H1 (cell line): Measurements from ENCODE around the gene GPANK1. TPM values are rescaled to one million over a fixed set of nuclear protein-coding genes. Genes with fewer than 3 reads are reported as not detected.
A peak's percentile ranks its signal among the peaks of the same experiment; 100 is the strongest.

Experiments
- CTCF ChIA-PET: fragments of 300-600 bp; sonication (Branson Sonifier 250); formaldehyde crosslinking; loops from one replicate; lab custom pipeline; 2021; ENCODE audit not compliant: partially characterized antibody; lab: Charles Lee
- POLR2A ChIA-PET: fragments of 300-600 bp; sonication (Branson Sonifier 250); formaldehyde crosslinking; loops from one replicate; lab custom pipeline; 2021; ENCODE audit warnings: inconsistent platforms; ENCODE audit not compliant: partially characterized antibody; lab: Charles Lee
- DNase-seq, 2 experiments: peaks; one replicate each; pipeline versions ENCODE4 v3.0.0 to v3.0.0-alpha.2; 2010 to 2022; ENCODE audit warnings: low spot score in 2 of 2, low read depth in 1 of 2, mixed read lengths in 1 of 2
- FAIRE-seq: peaks from 2 replicates; lab custom pipeline; 2011; peaks lifted over from hg19 to GRCh38; lab: Jason Lieb, UNC
- H2AFZ ChIP-seq: 2 replicates; pipeline ENCODE4 v1.8.1; 2012; ENCODE audit warnings: low read length, inconsistent platforms
- H2AK5ac ChIP-seq: 2 replicates; pipeline ENCODE4 v1.6.1; 2013; ENCODE audit warnings: low read depth, low read length
- H2BK120ac ChIP-seq: replicated peaks from 2 replicates; pipeline ENCODE3; 2013; ENCODE audit warnings: low read depth, low read length, inconsistent platforms
- H2BK12ac ChIP-seq: 2 replicates; pipeline ENCODE4 v1.6.1; 2013; ENCODE audit warnings: low read depth, low read length
- H2BK15ac ChIP-seq: 2 replicates; pipeline ENCODE4 v1.6.1; 2013; ENCODE audit warnings: low read length
- H2BK20ac ChIP-seq: 2 replicates; pipeline ENCODE4 v1.6.1; 2013; ENCODE audit warnings: low read length
- H2BK5ac ChIP-seq: 2 replicates; pipeline ENCODE4 v1.6.1; 2013; ENCODE audit warnings: low read depth, low read length
- H3K14ac ChIP-seq: 2 replicates; pipeline ENCODE4 v1.6.1; 2013; ENCODE audit warnings: inconsistent platforms; ENCODE audit not compliant: insufficient read length
- H3K18ac ChIP-seq: 2 replicates; pipeline ENCODE4 v1.6.1; 2013; ENCODE audit warnings: low read length; ENCODE audit errors: extremely low read depth
- H3K23ac ChIP-seq: 2 replicates; pipeline ENCODE4 v1.6.1; 2013; ENCODE audit warnings: inconsistent platforms; ENCODE audit not compliant: insufficient read length
- H3K23me2 ChIP-seq: 2 replicates; pipeline ENCODE4 v1.6.1; 2013; ENCODE audit warnings: low read depth, low read length
- H3K27ac ChIP-seq: 2 replicates; pipeline ENCODE4 v1.6.1; 2011; ENCODE audit warnings: low read depth, low read length, inconsistent platforms
- H3K27me3 ChIP-seq, 4 experiments: replicated peaks in 1 of 4; 1 replicate in 1 of 4; 2 replicates in 3 of 4; pipeline versions ENCODE4 v1.6.1 to v1.8.1; 2011 to 2013; ENCODE audit warnings: low read length in 3 of 4, mild to moderate bottlenecking in 3 of 4, inconsistent platforms in 2 of 4, mixed read lengths in 2 of 4, moderate library complexity in 1 of 4; ENCODE audit not compliant: control insufficient read depth in 3 of 4, insufficient read depth in 3 of 4; ENCODE audit errors: extremely low read depth in 1 of 4
- H3K36me3 ChIP-seq, 4 experiments: 2 replicates each; pipeline versions ENCODE4 v1.6.1 to v1.8.1; 2011 to 2013; ENCODE audit warnings: mild to moderate bottlenecking in 4 of 4, low read length in 3 of 4, moderate library complexity in 2 of 4, control low read depth in 1 of 4, inconsistent platforms in 1 of 4; ENCODE audit not compliant: insufficient read depth in 4 of 4, control insufficient read depth in 2 of 4
- H3K4ac ChIP-seq: replicated peaks from 2 replicates; pipeline ENCODE3; 2013; ENCODE audit warnings: low read length, low read depth, mixed read lengths, inconsistent platforms; ENCODE audit not compliant: insufficient read length
- H3K4me1 ChIP-seq, 4 experiments: replicated peaks in 1 of 4; 1 replicate in 1 of 4; 2 replicates in 3 of 4; pipeline versions ENCODE4 v1.6.1 to v1.8.1; 2011 to 2013; ENCODE audit warnings: low read length in 3 of 4, inconsistent platforms in 2 of 4, mixed read lengths in 1 of 4; ENCODE audit not compliant: insufficient read depth in 4 of 4, control insufficient read depth in 3 of 4
- H3K4me2 ChIP-seq, 2 experiments: 2 replicates each; pipeline versions ENCODE4 v1.6.1 to v1.8.1; 2011 to 2013; ENCODE audit warnings: low read depth in 2 of 2, low read length in 2 of 2, control low read depth in 1 of 2, inconsistent platforms in 1 of 2, mild to moderate bottlenecking in 1 of 2; ENCODE audit not compliant: insufficient read depth in 1 of 2
- H3K4me3 ChIP-seq, 4 experiments: fragments of 200-600, 300-600 bp in 1 of 4; sonication (generic), shearing (Covaris generic), sonication (Bioruptor Twin) in 1 of 4; 2 replicates each; pipeline versions ENCODE4 v1.5.1 to v1.8.1; 2011 to 2016; ENCODE audit warnings: low read length in 4 of 4, low read depth in 3 of 4, control low read depth in 2 of 4, inconsistent platforms in 2 of 4, mild to moderate bottlenecking in 2 of 4, mixed read lengths in 1 of 4, moderate library complexity in 1 of 4; ENCODE audit not compliant: insufficient read depth in 2 of 4; ENCODE audit errors: extremely low read depth in 1 of 4
- H3K56ac ChIP-seq: replicated peaks from 2 replicates; pipeline ENCODE3; 2013; ENCODE audit warnings: low read depth, mild to moderate bottlenecking, mixed read lengths, low read length, inconsistent platforms; ENCODE audit not compliant: insufficient read length
- H3K79me1 ChIP-seq: 2 replicates; pipeline ENCODE4 v1.6.1; 2013; ENCODE audit warnings: low read depth, low read length, control low read depth
- H3K79me2 ChIP-seq, 2 experiments: 2 replicates each; pipeline versions ENCODE4 v1.6.1 to v1.8.1; 2012 to 2013; ENCODE audit warnings: low read length in 2 of 2, mild to moderate bottlenecking in 2 of 2, inconsistent platforms in 1 of 2; ENCODE audit not compliant: insufficient read depth in 2 of 2, control insufficient read depth in 1 of 2
- H3K9ac ChIP-seq, 4 experiments: replicated peaks in 1 of 4; 1 replicate in 1 of 4; 2 replicates in 3 of 4; pipeline versions ENCODE4 v1.6.1 to v1.8.1; 2011 to 2013; ENCODE audit warnings: low read depth in 3 of 4, low read length in 3 of 4, control low read depth in 2 of 4, mild to moderate bottlenecking in 2 of 4, moderate library complexity in 2 of 4, inconsistent platforms in 1 of 4; ENCODE audit errors: extremely low read depth in 1 of 4
- H3K9me3 ChIP-seq, 2 experiments: 2 replicates each; pipeline versions ENCODE4 v1.6.1 to v1.8.1; 2012 to 2013; ENCODE audit warnings: mild to moderate bottlenecking in 2 of 2, moderate library complexity in 2 of 2, control low read depth in 1 of 2, inconsistent platforms in 1 of 2, low read depth in 1 of 2, low read length in 1 of 2, mixed read lengths in 1 of 2; ENCODE audit not compliant: insufficient read depth in 2 of 2
- H4K20me1 ChIP-seq, 2 experiments: replicated peaks in 1 of 2; 2 replicates each; pipeline versions ENCODE3 to v1.8.1; 2011 to 2013; ENCODE audit warnings: inconsistent platforms in 2 of 2, low read length in 2 of 2, mild to moderate bottlenecking in 1 of 2; ENCODE audit not compliant: insufficient read depth in 2 of 2, control insufficient read depth in 1 of 2
- H4K5ac ChIP-seq: 2 replicates; pipeline ENCODE4 v1.6.1; 2013; ENCODE audit warnings: low read length, low read depth, mixed read lengths, inconsistent platforms; ENCODE audit not compliant: insufficient read length
- H4K8ac ChIP-seq: 2 replicates; pipeline ENCODE4 v1.8.0; 2013; ENCODE audit warnings: mild to moderate bottlenecking, moderate library complexity, low read length, inconsistent platforms; ENCODE audit not compliant: insufficient read depth; ENCODE audit errors: extremely low read depth
- H4K91ac ChIP-seq: replicated peaks from 2 replicates; pipeline ENCODE3; 2013; ENCODE audit warnings: low read length, mixed read lengths, inconsistent platforms; ENCODE audit not compliant: insufficient read length
- BRCA1 ChIP-seq: IDR thresholded peaks from 2 replicates; pipeline ENCODE4 v1.6.1; 2012; ENCODE audit warnings: low read depth, low read length, improper control_type of control experiment
- CHD1 ChIP-seq: IDR thresholded peaks from 2 replicates; pipeline ENCODE4 v1.6.1; 2012; ENCODE audit warnings: low read depth, low read length, improper control_type of control experiment
- E2F6 ChIP-seq: IDR thresholded peaks from 2 replicates; pipeline ENCODE4 v1.6.1; 2012; ENCODE audit warnings: inconsistent platforms
- JUND ChIP-seq: IDR thresholded peaks from 2 replicates; pipeline ENCODE4 v1.6.1; 2011; ENCODE audit warnings: mild to moderate bottlenecking, improper control_type of control experiment, low read length
- KDM1A ChIP-seq: fragments of 200-600, 300-600 bp; sonication (generic); IDR thresholded peaks from 2 replicates; pipeline ENCODE4 v1.7.1; 2016; ENCODE audit warnings: mild to moderate bottlenecking, low read length, borderline replicate concordance
- NRF1 ChIP-seq: IDR thresholded peaks from 2 replicates; pipeline ENCODE4 v1.6.1; 2011; ENCODE audit warnings: mild to moderate bottlenecking, low read depth, low read length, improper control_type of control experiment
- POLR2A ChIP-seq, 2 experiments: IDR thresholded peaks; 1 replicate in 1 of 2; 2 replicates in 1 of 2; pipeline ENCODE4 v1.6.1; 2011; ENCODE audit warnings: low read depth in 2 of 2, low read length in 2 of 2, mild to moderate bottlenecking in 2 of 2; ENCODE audit errors: control extremely low read depth in 1 of 2
- RNF2 ChIP-seq: fragments of 200-900, 300-1000 bp; sonication (generic); IDR thresholded peaks from 2 replicates; pipeline ENCODE4 v1.7.1; 2016; ENCODE audit warnings: borderline replicate concordance, low read depth, mild to moderate bottlenecking, antibody characterized with exemption, low read length; ENCODE audit not compliant: poor library complexity, severe bottlenecking; ENCODE audit errors: missing control alignments
- SIRT6 ChIP-seq: IDR thresholded peaks from one replicate; pipeline ENCODE4 v1.7.1; 2012; ENCODE audit warnings: low read length, inconsistent platforms
- SP1 ChIP-seq: IDR thresholded peaks from 2 replicates; pipeline ENCODE4 v1.6.1; 2011; ENCODE audit warnings: low read depth, low read length
- SUZ12 ChIP-seq: fragments of 200-600 bp; sonication (generic); IDR thresholded peaks from 2 replicates; pipeline ENCODE4 v1.6.1; 2012; ENCODE audit warnings: mild to moderate bottlenecking, inconsistent platforms, low read length, moderate library complexity, mixed read lengths
- WGBS, 2 experiments: shearing (Covaris generic) in 1 of 2; methylation state at CpG; one replicate each; pipeline versions ENCODE4 v1.1.6 to v1.1.7; 2013 to 2015; ENCODE audit warnings: low lambda C conversion rate in 2 of 2, mixed read lengths in 2 of 2, inconsistent platforms in 1 of 2, low coverage in 1 of 2, missing lambda C conversion rate in 1 of 2; ENCODE audit not compliant: insufficient replicate concordance in 2 of 2, insufficient coverage in 1 of 2, insufficient read length in 1 of 2; ENCODE audit errors: extremely low coverage in 1 of 2, missing lambda C conversion rate in 1 of 2; 5-methylcytosine and 5-hydroxymethylcytosine counted together
- polyA plus RNA-seq, 7 experiments: library from polyadenylated mRNA; depleted of rRNA in 3 of 7; stranded (reverse) in 5 of 7; unstranded in 2 of 7; fragments of >200 nt in 5 of 7; fragments of 200-250 nt in 2 of 7; gene quantifications; 1 replicate in 5 of 7; 2 replicates in 1 of 7; 4 replicates in 1 of 7; pipeline versions ENCODE4 v1.2.1 to v1.2.3, GENCODE V29; 2011 to 2013; ENCODE audit warnings: missing spikeins in 2 of 7, mixed read lengths in 2 of 7
- total RNA-seq: library from RNA; stranded (reverse); fragmentation: NEBNext Ultra II Directional; extraction: Animal tissue kit (Norgen Biotek cat#: 25700); gene quantifications from 2 replicates; pipeline ENCODE4 v1.2.1, GENCODE V29; 2021

The GPANK1 gene
- total and polyA plus RNA-seq, 2 of the 8 experiments (the other 6 are each of a cell fraction or from before 2014, with no cell fraction given): 24.5 to 30.2 TPM

- peak; percentile 94 to 97 for DNase-seq
- H3K23ac ChIP-seq: no peak overlapping the region
- H3K9me3 ChIP-seq: no peaks in the 10 kb centered on the region
- H3K4me1 ChIP-seq: peaks cover 2 to 12% (median 7%) of the 10 kb centered on the region in 4 experiments; a peak in 6 of 7 replicates
- H3K18ac ChIP-seq: peak overlapping the region; percentile 98
- no peak overlapping the region for H3K4ac ChIP-seq
- H4K8ac ChIP-seq: peak overlapping the region; percentile 99; the same call in 1 of the 2 replicates
- peaks cover 24 to 37% of the 10 kb centered on the region in 2 experiments for H3K79me2 ChIP-seq
- peak overlapping the region; percentile 48; the same call in 1 of the 2 replicates for H2BK15ac ChIP-seq
- H4K91ac ChIP-seq: peak overlapping the region; percentile 44
- peak overlapping the region; percentile 99 for H3K27ac ChIP-seq
- peak overlapping the region; percentile 72 to 97 (median 82) for H3K4me3 ChIP-seq
- H3K36me3 ChIP-seq: peaks cover 18 to 32% (median 21%) of the 10 kb centered on the region in 4 experiments
- H3K14ac ChIP-seq: no peak overlapping the region
- ChIA-PET POLR2A (interaction anchor here (0.6 to 34.9 kb wide), 11 partner anchors 9 to 422 kb away, joined by 3 to 883 read pairs (median 6); partner anchors contain the start of genes APOM, ATP6V1G2, BAG6 and C6orf47), CTCF (interaction anchor here (1.0 kb wide), 1 partner anchor 72 kb away, joined by 4 read pairs; the partner anchor contains the start of gene NFKBIL1)
- peaks cover 4 to 9% of the 10 kb centered on the region in 2 experiments for H4K20me1 ChIP-seq
- peak overlapping the region; percentile 56; the same call in 1 of the 2 replicates for H2BK12ac ChIP-seq
- WGBS, 2 experiments: 2% methylated on average over 39 of the region's 50 CpGs; no CpG with 5 or more reads in 1 of the 2 experiments
- no peak overlapping the region for H2BK120ac ChIP-seq
- H3K9ac ChIP-seq: peak overlapping the region; percentile 83 to 99 (median 95)
- no peak overlapping the region for H2AK5ac ChIP-seq
- peak; percentile 80 for FAIRE-seq
- H3K4me2 ChIP-seq: peak overlapping the region; percentile 84 to 93
- H2BK20ac ChIP-seq: no peak overlapping the region
- H3K56ac ChIP-seq: peak overlapping the region; percentile 83
- H4K5ac ChIP-seq: peak overlapping the region; percentile 92
- H3K27me3 ChIP-seq: no peaks in the 10 kb centered on the region
- peaks cover 7% of the 10 kb centered on the region; the same call in 1 of the 2 replicates for H3K79me1 ChIP-seq
- peak overlapping the region; percentile 96 for H2BK5ac ChIP-seq
- no peak overlapping the region; the same call in 1 of the 2 replicates for H2AFZ ChIP-seq
- H3K23me2 ChIP-seq: peaks cover 8% of the 10 kb centered on the region; the same call in 1 of the 2 replicates
- TF ChIP-seq SP1: no peak; the same call in 1 of the 2 replicates
- TF ChIP-seq SIRT6: no peak
- no peak for TF ChIP-seq RNF2
- no peak for TF ChIP-seq BRCA1
- TF ChIP-seq POLR2A (IDR thresholded peaks at IDR 0.05; ENCODE audit: control extremely low read depth in 1 of 2, low read depth in 2 of 2, low read length in 2 of 2): peak; percentile 84 to 94
- peak; percentile 96 for TF ChIP-seq E2F6
- peak; percentile 82 for TF ChIP-seq JUND
- TF ChIP-seq CHD1: peak; percentile 45; the same call in 1 of the 2 replicates
- 0 out of 2 replicates have a peak, but pooled peaks have one; percentile 15 for TF ChIP-seq NRF1
- no peak for TF ChIP-seq SUZ12
- no peak for TF ChIP-seq KDM1A
Observed at GRCh38 chr6:31619805-31620585, 44.8 kb downstream of the GPANK1 start.
